ENCODE results near the gene KRT82. TPM values are rescaled to one million over a fixed set of nuclear protein-coding genes. Genes with fewer than 3 reads are reported as not detected.

KRT82 gene
- total RNA-seq, 1 experiment from 2014 or later: not detected

- Histone ChIP-seq H2BK15ac (ENCODE audit: low read depth, low read length) (no peak overlapping the region), H2BK12ac (ENCODE audit: insufficient read length, low read depth, low read length) (no peak overlapping the region), H4K20me1 (ENCODE audit: control insufficient read depth, insufficient read depth, insufficient read length) (no peaks in the 10 kb centered on the region), H3K4me2 (ENCODE audit: insufficient read depth, insufficient read length, low read length) (no peak overlapping the region), H3K79me1 (ENCODE audit: insufficient read depth, low read depth, low read length, poor library complexity, severe bottlenecking) (no peaks in the 10 kb centered on the region), H3K14ac (ENCODE audit: insufficient read depth, low read length) (no peak overlapping the region), H4K5ac (ENCODE audit: insufficient read length, low read depth, low read length) (no peak overlapping the region), H3T11ph (ENCODE audit: low read length) (no peak overlapping the region), H3K27ac (ENCODE audit: insufficient read length, low read depth, low read length) (no peak overlapping the region), H3K23ac (ENCODE audit: insufficient read length, low read depth, low read length) (no peak overlapping the region), H3K9ac (ENCODE audit: extremely low read depth, insufficient read length, low read length) (no peak overlapping the region), H3K4ac (ENCODE audit: low read depth, low read length) (no peak overlapping the region), H2BK5ac (ENCODE audit: insufficient read length, low read length) (no peak overlapping the region), H3K23me2 (ENCODE audit: insufficient read length, low read depth, low read length, poor library complexity, severe bottlenecking) (no peaks in the 10 kb centered on the region), H4K8ac (replicated peaks; ENCODE audit: insufficient read length, low read depth, low read length) (no peak overlapping the region), H3K79me2 (ENCODE audit: insufficient read depth, low read length) (no peaks in the 10 kb centered on the region), H2AK5ac (ENCODE audit: insufficient read length, low read length) (no peak overlapping the region), H3K56ac (ENCODE audit: insufficient read length, low read depth, low read length) (no peak overlapping the region), H4K91ac (ENCODE audit: insufficient read length, low read depth, low read length) (no peak overlapping the region), H3K18ac (ENCODE audit: insufficient read length, low read depth, low read length) (no peak overlapping the region), H2AFZ (ENCODE audit: low read length) (no peak overlapping the region), H2BK120ac (ENCODE audit: low read depth, low read length, poor library complexity, severe bottlenecking) (no peak overlapping the region), H3K4me1 (ENCODE audit: insufficient read depth, low read length) (peaks cover 1% of the 10 kb centered on the region; the same call in 1 of the 2 replicates), H2BK20ac (ENCODE audit: low read depth, low read length, poor library complexity, severe bottlenecking) (no peak overlapping the region), H3K27me3 (ENCODE audit: insufficient read depth, low read length) (no peaks in the 10 kb centered on the region; the same call in 1 of the 2 replicates), H3K9me3 (ENCODE audit: control insufficient read depth, low read depth, low read length) (no peaks in the 10 kb centered on the region)
- Mint-ChIP-seq H3K36me3 (ENCODE audit: insufficient read depth in 1 of 3, low read depth in 3 of 3) (no peaks in the 10 kb centered on the region; a peak in 1 of 7 replicates), H3K4me3 (no peak overlapping the region), H3K27me3 (ENCODE audit: low read depth) (no peaks in the 10 kb centered on the region; the same call in 1 of the 2 replicates), H3K9me3 (no peaks in the 10 kb centered on the region), H3K4me1 (peaks cover 10 to 13% of the 10 kb centered on the region in 2 experiments), H3K27ac (no peak overlapping the region)
- TF ChIP-seq CTCF (conservative IDR thresholded peaks at IDR 0.05): no peak
- no CpG with 5 or more reads among the region's 4 CpGs for WGBS (ENCODE audit: extremely low coverage, insufficient read length, low lambda C conversion rate)
- DNase-seq: no peak
These were observed 4.2 kb downstream of the KRT82 start for GRCh38 chr12:52401926-52402325.
